Umbilical cord (tissue), 2 donors: ENCODE measurements around the gene TEX55. TPM values are rescaled to one million over a fixed set of nuclear protein-coding genes. Genes with fewer than 3 reads are reported as not detected.
"Not testable (repeated sequence)": the region's sequence is repeated elsewhere in the genome, so short reads cannot be mapped to it uniquely, and the experiment has no call there.

Experiments used
- DNase-seq: peaks from one replicate; pipeline ENCODE4 v3.0.0-alpha.2; 2015; ENCODE audit warnings: low spot score
- total RNA-seq: library from RNA; depleted of rRNA; stranded (reverse); fragments of >200 nt; gene quantifications from one replicate; pipeline ENCODE4 v1.2.3, GENCODE V29; 2014; ENCODE audit warnings: low replicate concordance; ENCODE audit not compliant: insufficient read depth

The TEX55 gene
- not detected for total RNA-seq

- DNase-seq: peak; percentile 29
Observed at GRCh38 chr3:119145500-119146167, at the start of gene TEX55. Gene TEX55 (plus strand): TSS chr3:119146165. CDS start chr3:119146190, 25 bp downstream.

- no peak for DNase-seq
Observed at GRCh38 chr3:119098003-119098402, 48.0 kb upstream of the TEX55 start.

GRCh38 chr3:119098619-119099222 lies 47.2 kb upstream of the TEX55 start:
- DNase-seq: peak; percentile 54

GRCh38 chr3:119099785-119100184 lies 46.2 kb upstream of the TEX55 start:
- no peak for DNase-seq

- no peak for DNase-seq
Observed at GRCh38 chr3:119104031-119104430, 41.9 kb upstream of the TEX55 start.

- DNase-seq: not testable (repeated sequence)
Observed at GRCh38 chr3:119118330-119118729, 27.6 kb upstream of the TEX55 start.

- DNase-seq: no peak
Observed at GRCh38 chr3:119120480-119120879, 25.5 kb upstream of the TEX55 start.

GRCh38 chr3:119122350-119122749 lies 23.6 kb upstream of the TEX55 start:
- DNase-seq: no peak

GRCh38 chr3:119125342-119125741 lies 20.6 kb upstream of the TEX55 start:
- no peak for DNase-seq

- peak; percentile 38 for DNase-seq
Observed at GRCh38 chr3:119125742-119126504, 20.0 kb upstream of the TEX55 start.

GRCh38 chr3:119130291-119130690 lies 15.7 kb upstream of the TEX55 start:
- not testable (repeated sequence) for DNase-seq

- not testable (repeated sequence) for DNase-seq
Observed at GRCh38 chr3:119132291-119132690, 13.7 kb upstream of the TEX55 start.

- not testable (repeated sequence) for DNase-seq
Observed at GRCh38 chr3:119139360-119139759, 6.6 kb upstream of the TEX55 start.

- peak; percentile 57 for DNase-seq
Observed at GRCh38 chr3:119140466-119140865, 5.5 kb upstream of the TEX55 start.

- DNase-seq: no peak
Observed at GRCh38 chr3:119145128-119145499, 851 bp upstream of the TEX55 start.

- DNase-seq: no peak
Observed at GRCh38 chr3:119146578-119147375, 812 bp downstream of the TEX55 start.

- no peak for DNase-seq
Observed at GRCh38 chr3:119147494-119147893, 1.5 kb downstream of the TEX55 start.

GRCh38 chr3:119148493-119149180 lies 2.7 kb downstream of the TEX55 start:
- no peak for DNase-seq

- no peak for DNase-seq
Observed at GRCh38 chr3:119149484-119149883, 3.5 kb downstream of the TEX55 start.

- DNase-seq: no peak
Observed at GRCh38 chr3:119156868-119157267, 10.9 kb downstream of the TEX55 start.

- DNase-seq: no peak
Observed at GRCh38 chr3:119157971-119158370, 12.0 kb downstream of the TEX55 start.
